Lung (tissue), 12 donors: ENCODE data around the gene HOXD1. TPM values are rescaled to one million over a fixed set of nuclear protein-coding genes. Genes with fewer than 3 reads are reported as not detected.

Experiments used
- ATAC-seq: fragments of 200-7000 bp; cut with Tn5 transposase; one replicate; pipeline ENCODE4 v1.9.1; 2020; ENCODE audit warnings: moderate number of reproducible peaks; ENCODE audit not compliant: insufficient read depth, low FRiP score
- DNase-seq, 3 donors: peaks; one replicate each; pipeline ENCODE4 v3.0.0-alpha.2; 2013 to 2017
- H3K27ac ChIP-seq, 2 donors: one replicate each; pipeline ENCODE4 v1.5.1; 2013; ENCODE audit warnings: mild to moderate bottlenecking in 2 of 2, moderate library complexity in 2 of 2, control low read depth in 1 of 2, inconsistent platforms in 1 of 2, low read depth in 1 of 2, low read length in 1 of 2
- H3K27me3 ChIP-seq, 3 donors: one replicate each; pipeline ENCODE4 v1.5.1; 2013; ENCODE audit warnings: low read length in 2 of 3; ENCODE audit not compliant: control insufficient read depth in 3 of 3, insufficient read depth in 3 of 3
- H3K36me3 ChIP-seq, 4 donors: one replicate each; pipeline ENCODE4 v1.5.1; 2013; ENCODE audit warnings: low read length in 4 of 4, mild to moderate bottlenecking in 1 of 4, moderate library complexity in 1 of 4; ENCODE audit not compliant: control insufficient read depth in 4 of 4, insufficient read depth in 4 of 4
- H3K4me1 ChIP-seq, 5 donors: one replicate each; pipeline ENCODE4 v1.5.1; 2013; ENCODE audit warnings: low read length in 5 of 5, mild to moderate bottlenecking in 2 of 5, moderate library complexity in 1 of 5; ENCODE audit not compliant: control insufficient read depth in 5 of 5, insufficient read depth in 5 of 5
- H3K4me3 ChIP-seq: one replicate; pipeline ENCODE4 v1.5.1; 2013; ENCODE audit warnings: mild to moderate bottlenecking, control low read depth, moderate library complexity
- H3K9ac ChIP-seq, 2 donors: one replicate each; pipeline ENCODE4 v1.5.1; 2013; ENCODE audit warnings: low read length in 2 of 2, control low read depth in 1 of 2; ENCODE audit not compliant: insufficient read depth in 1 of 2
- H3K9me3 ChIP-seq, 4 donors: one replicate each; pipeline ENCODE4 v1.5.1; 2013; ENCODE audit warnings: low read length in 3 of 4, mild to moderate bottlenecking in 1 of 4, moderate library complexity in 1 of 4; ENCODE audit not compliant: control insufficient read depth in 4 of 4, insufficient read depth in 3 of 4
- WGBS, 2 donors: extraction: QIAGEN DNeasy Blood & Tissue Kit; methylation state at CpG; one replicate each; pipeline ENCODE4 v1.1.7; 2013; 5-methylcytosine and 5-hydroxymethylcytosine counted together
- polyA plus RNA-seq, 2 donors: library from polyadenylated mRNA; stranded (reverse); fragments of 200-250 nt; gene quantifications; one replicate each; pipeline ENCODE4 v1.2.1, GENCODE V29; 2013
- total RNA-seq, 2 donors: library from RNA; depleted of rRNA in 1 of 2; stranded (reverse); fragments of >200 nt in 1 of 2; gene quantifications; one replicate each; pipeline ENCODE4 v1.2.1, GENCODE V29; 2014 to 2021
- TF ChIP-seq, protein P1 (sequence below): IDR thresholded peaks from 2 replicates; pipeline ENCODE4 v1.5.1; 2012; ENCODE audit warnings: mild to moderate bottlenecking; ENCODE audit errors: control extremely low read depth, extremely low read depth
- donor health status: control.
- donor health status: control.
- donor health status: Bipolar disorder and iron deficiency.
- donor health status: healthy.
- donor health status: DM: yes; HTN: yes; CAD: no.

Gene HOXD1
- total and polyA plus RNA-seq, 4 donors, result 0.40 to 3.2 (median 1.7) TPM

DNA sequence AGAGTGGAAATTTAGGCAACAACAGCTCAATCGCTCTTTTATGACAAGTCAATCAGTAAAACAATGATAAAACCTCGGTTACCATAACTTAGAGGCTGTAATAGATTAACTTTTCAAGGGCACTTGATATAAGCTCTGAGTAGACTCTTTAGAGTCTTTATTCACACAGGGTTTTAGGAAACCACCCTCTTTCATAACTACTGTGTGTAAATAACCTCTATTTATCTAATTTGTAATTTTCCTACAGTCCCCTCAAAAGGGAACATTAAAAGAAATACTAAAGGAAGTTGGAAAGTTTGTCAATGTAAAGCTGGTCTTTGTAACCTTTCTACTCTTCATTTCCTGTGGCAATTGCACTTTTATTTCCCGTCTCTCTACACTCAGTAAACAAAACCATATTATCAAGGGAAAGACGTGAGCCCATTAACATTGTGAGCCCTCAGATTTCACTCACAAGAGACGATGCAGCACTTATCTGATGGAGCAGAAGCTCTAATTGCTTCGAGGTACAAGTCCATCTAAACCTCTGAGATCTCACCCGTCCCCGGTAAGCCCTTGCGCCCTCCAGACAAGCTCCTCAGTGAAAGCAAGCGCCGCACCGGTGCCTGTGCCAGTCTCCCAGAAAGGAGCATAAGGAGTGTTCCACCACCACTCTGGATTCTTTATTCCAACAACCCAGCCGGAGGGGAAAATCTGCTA lies 1.1 kb upstream of the HOXD1 start:
- ATAC-seq (no peak), DNase-seq (peak in 1 of 3 donors; percentile 36)
- Histone ChIP-seq H3K9ac (no peak overlapping the region), H3K9me3 (no peaks in the 10 kb centered on the region), H3K4me1 (peaks cover 0 to 29% (median 12%) of the 10 kb centered on the region in 5 donors), H3K36me3 (no peaks in the 10 kb centered on the region), H3K27ac (peak overlapping the region in 1 of 2 donors; percentile 57), H3K27me3 (peaks cover 5 to 80% (median 72%) of the 10 kb centered on the region in 3 donors), H3K4me3 (no peak overlapping the region)
- TF ChIP-seq, protein P1, sequence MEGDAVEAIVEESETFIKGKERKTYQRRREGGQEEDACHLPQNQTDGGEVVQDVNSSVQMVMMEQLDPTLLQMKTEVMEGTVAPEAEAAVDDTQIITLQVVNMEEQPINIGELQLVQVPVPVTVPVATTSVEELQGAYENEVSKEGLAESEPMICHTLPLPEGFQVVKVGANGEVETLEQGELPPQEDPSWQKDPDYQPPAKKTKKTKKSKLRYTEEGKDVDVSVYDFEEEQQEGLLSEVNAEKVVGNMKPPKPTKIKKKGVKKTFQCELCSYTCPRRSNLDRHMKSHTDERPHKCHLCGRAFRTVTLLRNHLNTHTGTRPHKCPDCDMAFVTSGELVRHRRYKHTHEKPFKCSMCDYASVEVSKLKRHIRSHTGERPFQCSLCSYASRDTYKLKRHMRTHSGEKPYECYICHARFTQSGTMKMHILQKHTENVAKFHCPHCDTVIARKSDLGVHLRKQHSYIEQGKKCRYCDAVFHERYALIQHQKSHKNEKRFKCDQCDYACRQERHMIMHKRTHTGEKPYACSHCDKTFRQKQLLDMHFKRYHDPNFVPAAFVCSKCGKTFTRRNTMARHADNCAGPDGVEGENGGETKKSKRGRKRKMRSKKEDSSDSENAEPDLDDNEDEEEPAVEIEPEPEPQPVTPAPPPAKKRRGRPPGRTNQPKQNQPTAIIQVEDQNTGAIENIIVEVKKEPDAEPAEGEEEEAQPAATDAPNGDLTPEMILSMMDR, result no peak
- 3 to 4% methylated on average over 13 of the region's 13 CpGs for WGBS, 2 donors

DNA sequence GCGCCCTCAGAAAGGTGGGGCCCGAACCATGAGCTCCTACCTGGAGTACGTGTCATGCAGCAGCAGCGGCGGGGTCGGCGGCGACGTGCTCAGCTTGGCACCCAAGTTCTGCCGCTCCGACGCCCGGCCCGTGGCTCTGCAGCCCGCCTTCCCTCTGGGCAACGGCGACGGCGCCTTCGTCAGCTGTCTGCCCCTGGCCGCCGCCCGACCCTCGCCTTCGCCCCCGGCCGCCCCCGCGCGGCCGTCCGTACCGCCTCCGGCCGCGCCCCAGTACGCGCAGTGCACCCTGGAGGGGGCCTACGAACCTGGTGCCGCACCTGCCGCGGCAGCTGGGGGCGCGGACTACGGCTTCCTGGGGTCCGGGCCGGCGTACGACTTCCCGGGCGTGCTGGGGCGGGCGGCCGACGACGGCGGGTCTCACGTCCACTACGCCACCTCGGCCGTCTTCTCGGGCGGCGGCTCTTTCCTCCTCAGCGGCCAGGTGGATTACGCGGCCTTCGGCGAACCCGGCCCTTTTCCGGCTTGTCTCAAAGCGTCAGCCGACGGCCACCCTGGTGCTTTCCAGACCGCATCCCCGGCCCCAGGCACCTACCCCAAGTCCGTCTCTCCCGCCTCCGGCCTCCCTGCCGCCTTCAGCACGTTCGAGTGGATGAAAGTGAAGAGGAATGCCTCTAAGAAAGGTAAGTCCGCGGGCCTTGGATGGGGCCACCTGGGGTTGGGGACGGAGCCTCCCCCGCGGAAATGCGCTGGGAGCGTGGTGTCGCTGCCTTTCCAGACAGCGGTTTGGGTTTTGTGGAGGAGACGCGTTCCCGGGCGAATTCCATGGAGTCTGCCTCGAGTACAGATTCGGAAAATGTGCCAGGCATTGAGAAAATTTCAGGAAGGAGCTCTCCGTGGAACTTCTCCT lies 559 bp downstream of the HOXD1 start:
- Histone ChIP-seq H3K9ac (no peak overlapping the region), H3K27me3 (peaks cover 5 to 80% (median 79%) of the 10 kb centered on the region in 3 donors), H3K4me3 (peak overlapping the region; percentile 44), H3K36me3 (no peaks in the 10 kb centered on the region), H3K9me3 (no peaks in the 10 kb centered on the region), H3K4me1 (peaks cover 0 to 29% (median 12%) of the 10 kb centered on the region in 5 donors), H3K27ac (peak overlapping the region in 1 of 2 donors; percentile 75)
- DNase-seq (peak in 1 of 3 donors; percentile 23), ATAC-seq (peak; percentile 15)
- 2% methylated on average over 80 to 98 of the region's 98 CpGs for WGBS, 2 donors
- TF ChIP-seq, protein P1, result no peak

DNA sequence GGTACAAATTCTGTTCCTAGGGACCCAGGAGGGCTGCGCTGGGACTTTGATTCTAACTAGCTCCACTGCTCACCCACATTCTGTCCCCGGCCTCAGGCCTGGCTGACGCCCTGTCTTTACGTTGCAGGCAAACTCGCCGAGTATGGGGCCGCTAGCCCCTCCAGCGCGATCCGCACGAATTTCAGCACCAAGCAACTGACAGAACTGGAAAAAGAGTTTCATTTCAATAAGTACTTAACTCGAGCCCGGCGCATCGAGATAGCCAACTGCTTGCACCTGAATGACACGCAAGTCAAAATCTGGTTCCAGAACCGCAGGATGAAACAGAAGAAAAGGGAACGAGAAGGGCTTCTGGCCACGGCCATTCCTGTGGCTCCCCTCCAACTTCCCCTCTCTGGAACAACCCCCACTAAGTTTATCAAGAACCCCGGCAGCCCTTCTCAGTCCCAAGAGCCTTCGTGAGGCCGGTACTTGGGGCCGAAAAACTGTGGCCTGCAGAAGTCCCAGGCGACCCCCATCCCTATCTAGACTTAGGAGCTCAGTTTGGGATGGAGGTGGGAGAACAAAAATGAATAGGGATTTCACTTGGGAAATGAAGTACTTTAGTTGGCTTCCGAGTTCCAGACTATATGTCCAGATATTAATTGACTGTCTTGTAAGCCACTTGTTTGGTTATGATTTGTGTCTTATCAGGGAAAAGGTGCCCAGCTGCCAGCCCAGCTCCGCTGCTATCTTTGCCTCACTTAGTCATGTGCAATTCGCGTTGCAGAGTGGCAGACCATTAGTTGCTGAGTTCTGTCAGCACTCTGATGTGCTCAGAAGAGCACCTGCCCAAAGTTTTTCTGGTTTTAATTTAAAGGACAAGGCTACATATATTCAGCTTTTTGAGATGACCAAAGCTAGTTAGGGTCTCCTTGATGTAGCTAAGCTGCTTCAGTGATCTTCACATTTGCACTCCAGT lies 1.5 kb downstream of the HOXD1 start:
- H3K4me3 ChIP-seq, result no peak overlapping the region
- H3K9me3 ChIP-seq, result no peaks in the 10 kb centered on the region
- H3K27ac ChIP-seq, result no peak overlapping the region
- DNase-seq (peak; percentile 24 to 47 (median 39)), ATAC-seq (no peak)
- no peak overlapping the region for H3K9ac ChIP-seq
- TF ChIP-seq, protein P1, result no peak
- peaks cover 0 to 29% (median 12%) of the 10 kb centered on the region in 5 donors for H3K4me1 ChIP-seq
- no peaks in the 10 kb centered on the region for H3K36me3 ChIP-seq
- 5 to 7% methylated on average over 28 of the region's 28 CpGs for WGBS, 2 donors
- peaks cover 5 to 75% (median 73%) of the 10 kb centered on the region in 3 donors for H3K27me3 ChIP-seq
